Fibroblast of the aortic adventitia (primary cell): ENCODE data around the gene FAM204A. TPM values are rescaled to one million over a fixed set of nuclear protein-coding genes. Genes with fewer than 3 reads are reported as not detected.

Experiments
- DNase-seq: peaks from one replicate; pipeline ENCODE4 v3.0.0-alpha.2; 2010; ENCODE audit warnings: low read depth
- H3K4me3 ChIP-seq: 2 replicates; pipeline ENCODE4 v1.5.1; 2011; ENCODE audit warnings: low read depth, mild to moderate bottlenecking, control low read depth, low read length, moderate library complexity
- CTCF ChIP-seq: IDR thresholded peaks from 2 replicates; pipeline ENCODE4 v1.5.1; 2011; ENCODE audit warnings: mild to moderate bottlenecking, low read length, control low read depth, inconsistent platforms; ENCODE audit not compliant: insufficient read depth
- total RNA-seq: library from RNA; depleted of rRNA; stranded (reverse); fragments of >200 nt; gene quantifications from 2 replicates; pipeline ENCODE4 v1.2.3, GENCODE V29; 2012; ENCODE audit warnings: low replicate concordance

The FAM204A gene
- total RNA-seq, 1 donor: 103 TPM

- H3K4me3 ChIP-seq: no peak overlapping the region
- TF ChIP-seq CTCF: no peak
- DNase-seq: no peak
Measured at GRCh38 chr10:118290471-118290995, 51.6 kb downstream of the FAM204A start.

GRCh38 chr10:118287076-118287806 is 54.9 kb downstream of the FAM204A start:
- H3K4me3 ChIP-seq: no peak overlapping the region
- no peak for TF ChIP-seq CTCF

GRCh38 chr10:118286051-118286838 is 55.9 kb downstream of the FAM204A start:
- no peak for DNase-seq
- no peak for TF ChIP-seq CTCF
- H3K4me3 ChIP-seq: no peak overlapping the region

More at GRCh38 chr10:118287076-118287806, 54.9 kb downstream of the FAM204A start:
- DNase-seq: no peak

- no peak for TF ChIP-seq CTCF
- H3K4me3 ChIP-seq: no peak overlapping the region
Measured at GRCh38 chr10:118282670-118283069, 59.5 kb downstream of the FAM204A start.

GRCh38 chr10:118278649-118279048 is 63.5 kb downstream of the FAM204A start:
- no peak for TF ChIP-seq CTCF
- DNase-seq: no peak

More at GRCh38 chr10:118282670-118283069, 59.5 kb downstream of the FAM204A start:
- DNase-seq: no peak

GRCh38 chr10:118277871-118278270 is 64.3 kb downstream of the FAM204A start:
- TF ChIP-seq CTCF: no peak
- DNase-seq: no peak
- H3K4me3 ChIP-seq: no peak overlapping the region

More at GRCh38 chr10:118278649-118279048, 63.5 kb downstream of the FAM204A start:
- no peak overlapping the region for H3K4me3 ChIP-seq
